WTC11 (cell line): Measurements from ENCODE around the gene LGALS9.

Experiments used
- AFF4 ChIP-seq: sonication (generic); formaldehyde crosslinking; IDR thresholded peaks from 2 replicates; pipeline ENCODE4 v1.8.1; 2023; ENCODE audit warnings: mild to moderate bottlenecking, missing genetic modification reagents, borderline replicate concordance
- CREB1 ChIP-seq: sonication (generic); formaldehyde crosslinking; IDR thresholded peaks from 2 replicates; pipeline ENCODE4 v1.8.0; 2023; ENCODE audit warnings: mild to moderate bottlenecking, missing genetic modification reagents
- CTCF ChIP-seq: fragments of 200-600 bp; IDR thresholded peaks from 2 replicates; pipeline ENCODE4 v1.8.0; 2022; ENCODE audit warnings: antibody characterized with exemption
- GABPB1 ChIP-seq: sonication (generic); formaldehyde crosslinking; IDR thresholded peaks from 2 replicates; pipeline ENCODE4 v1.8.1; 2023; ENCODE audit warnings: mild to moderate bottlenecking, missing genetic modification reagents
- MAX ChIP-seq: sonication (generic); formaldehyde crosslinking; IDR thresholded peaks from 2 replicates; pipeline ENCODE4 v1.8.0; 2022; ENCODE audit warnings: mild to moderate bottlenecking, missing genetic modification reagents
- SP1 ChIP-seq: sonication (generic); formaldehyde crosslinking; conservative IDR thresholded peaks from 2 replicates; pipeline ENCODE4 v1.8.1; 2022; ENCODE audit warnings: missing genetic modification reagents
- USF2 ChIP-seq: sonication (generic); formaldehyde crosslinking; IDR thresholded peaks from 2 replicates; pipeline ENCODE4 v1.8.1; 2023; ENCODE audit warnings: mild to moderate bottlenecking, missing genetic modification reagents, moderate library complexity
- ZNF416 ChIP-seq: fragments of 250-450 bp; sonication (Bioruptor Pico); IDR thresholded peaks from 2 replicates; pipeline ENCODE4 v1.9.0; 2021; ENCODE audit warnings: mild to moderate bottlenecking, inconsistent platforms

- no peak for TF ChIP-seq SP1
- TF ChIP-seq CTCF = no peak
- no peak for TF ChIP-seq USF2 (CRISPR knock-in tag)
- TF ChIP-seq ZNF416 (CRISPR knock-in tag) = no peak
- TF ChIP-seq CREB1 (CRISPR knock-in tag) = no peak
- TF ChIP-seq MAX (CRISPR knock-in tag) = no peak
- TF ChIP-seq GABPB1 = no peak
- no peak for TF ChIP-seq AFF4
These were observed 13.6 kb downstream of the LGALS9 start for GRCh38 chr17:27644586-27644985.
